Measurements from ENCODE around the gene ADSL.
A peak's percentile ranks its signal among the peaks of the same experiment; 100 is the strongest.

Gene ADSL

DNA sequence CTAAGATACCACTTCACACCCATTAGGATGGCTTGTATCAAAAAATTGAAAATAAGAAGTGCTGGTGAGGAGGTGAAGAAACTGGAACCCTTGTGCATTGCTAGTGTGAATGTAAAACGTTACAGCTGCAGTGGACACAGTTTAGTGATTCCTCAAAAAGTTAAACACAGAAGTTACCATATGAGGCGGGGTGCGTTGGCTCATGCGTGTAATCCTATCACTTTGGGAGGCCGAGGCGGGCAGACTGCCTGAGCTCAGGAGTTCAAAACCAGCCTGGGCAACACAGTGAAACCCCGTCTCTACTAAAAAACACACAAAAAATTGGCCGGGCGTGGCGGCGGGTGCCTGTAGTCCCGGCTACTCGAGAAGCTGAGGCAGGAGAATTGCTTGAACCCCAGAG is 67.6 kb downstream of the ADSL start:
- TF ChIP-seq, protein P1, sequence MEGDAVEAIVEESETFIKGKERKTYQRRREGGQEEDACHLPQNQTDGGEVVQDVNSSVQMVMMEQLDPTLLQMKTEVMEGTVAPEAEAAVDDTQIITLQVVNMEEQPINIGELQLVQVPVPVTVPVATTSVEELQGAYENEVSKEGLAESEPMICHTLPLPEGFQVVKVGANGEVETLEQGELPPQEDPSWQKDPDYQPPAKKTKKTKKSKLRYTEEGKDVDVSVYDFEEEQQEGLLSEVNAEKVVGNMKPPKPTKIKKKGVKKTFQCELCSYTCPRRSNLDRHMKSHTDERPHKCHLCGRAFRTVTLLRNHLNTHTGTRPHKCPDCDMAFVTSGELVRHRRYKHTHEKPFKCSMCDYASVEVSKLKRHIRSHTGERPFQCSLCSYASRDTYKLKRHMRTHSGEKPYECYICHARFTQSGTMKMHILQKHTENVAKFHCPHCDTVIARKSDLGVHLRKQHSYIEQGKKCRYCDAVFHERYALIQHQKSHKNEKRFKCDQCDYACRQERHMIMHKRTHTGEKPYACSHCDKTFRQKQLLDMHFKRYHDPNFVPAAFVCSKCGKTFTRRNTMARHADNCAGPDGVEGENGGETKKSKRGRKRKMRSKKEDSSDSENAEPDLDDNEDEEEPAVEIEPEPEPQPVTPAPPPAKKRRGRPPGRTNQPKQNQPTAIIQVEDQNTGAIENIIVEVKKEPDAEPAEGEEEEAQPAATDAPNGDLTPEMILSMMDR (IDR thresholded peaks at IDR 0.05; ENCODE audit: extremely low read depth, insufficient read depth, missing control alignments), result no peak
- in situ Hi-C loops (cut with MboI; ENCODE audit: low pct_unique_long_range_greater_than_20kb, low sequenced_read_pairs, unreplicated experiment), result no loop called here
- DNase-seq (ENCODE audit: low spot score), result no peak

- TF ChIP-seq, protein P1 (IDR thresholded peaks at IDR 0.05; ENCODE audit: extremely low read depth, insufficient read depth, missing control alignments), result no peak
- no peak for DNase-seq (ENCODE audit: low spot score)
- in situ Hi-C loops (cut with MboI; ENCODE audit: low pct_unique_long_range_greater_than_20kb, low sequenced_read_pairs, unreplicated experiment), result no loop called here
Observed at GRCh38 chr22:40414311-40414710, 68.0 kb downstream of the ADSL start.

DNA sequence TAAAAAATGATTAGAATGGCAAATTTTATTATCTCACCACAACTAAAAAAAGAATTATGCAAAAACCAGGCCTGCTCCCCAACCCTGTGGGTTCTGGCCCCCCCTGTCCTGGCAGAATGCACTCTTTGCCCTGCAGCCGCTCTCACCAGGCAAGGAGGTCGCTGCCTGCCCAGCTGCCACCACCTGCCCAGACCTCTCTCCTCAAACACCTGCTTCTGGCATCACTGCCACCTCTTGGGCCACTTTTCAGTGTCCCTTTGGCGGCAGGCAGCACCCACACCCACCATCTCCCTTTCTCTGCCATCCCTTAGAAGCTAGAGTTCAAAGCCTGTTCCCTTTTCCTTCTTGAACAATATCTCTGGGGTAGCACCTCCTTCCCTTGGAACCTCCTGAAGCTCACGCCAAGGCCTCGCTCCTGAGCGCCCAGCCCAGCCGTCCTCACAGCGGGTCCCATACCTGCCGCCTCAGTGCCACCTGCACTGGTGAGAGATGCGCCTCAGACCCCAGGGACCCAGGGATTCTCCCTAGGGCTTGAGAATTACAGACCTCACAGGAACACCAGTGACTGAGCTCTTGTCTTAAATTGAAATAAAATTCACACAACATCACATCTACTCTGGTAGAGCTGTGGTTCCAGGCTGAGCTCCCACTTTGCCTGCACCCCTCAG is 68.7 kb downstream of the ADSL start:
- in situ Hi-C loops (cut with MboI; ENCODE audit: low pct_unique_long_range_greater_than_20kb, low sequenced_read_pairs, unreplicated experiment), result no loop called here
- peak; percentile 68 for DNase-seq (ENCODE audit: low spot score)
- TF ChIP-seq, protein P1 (IDR thresholded peaks at IDR 0.05; ENCODE audit: extremely low read depth, insufficient read depth, missing control alignments), result no peak

DNA sequence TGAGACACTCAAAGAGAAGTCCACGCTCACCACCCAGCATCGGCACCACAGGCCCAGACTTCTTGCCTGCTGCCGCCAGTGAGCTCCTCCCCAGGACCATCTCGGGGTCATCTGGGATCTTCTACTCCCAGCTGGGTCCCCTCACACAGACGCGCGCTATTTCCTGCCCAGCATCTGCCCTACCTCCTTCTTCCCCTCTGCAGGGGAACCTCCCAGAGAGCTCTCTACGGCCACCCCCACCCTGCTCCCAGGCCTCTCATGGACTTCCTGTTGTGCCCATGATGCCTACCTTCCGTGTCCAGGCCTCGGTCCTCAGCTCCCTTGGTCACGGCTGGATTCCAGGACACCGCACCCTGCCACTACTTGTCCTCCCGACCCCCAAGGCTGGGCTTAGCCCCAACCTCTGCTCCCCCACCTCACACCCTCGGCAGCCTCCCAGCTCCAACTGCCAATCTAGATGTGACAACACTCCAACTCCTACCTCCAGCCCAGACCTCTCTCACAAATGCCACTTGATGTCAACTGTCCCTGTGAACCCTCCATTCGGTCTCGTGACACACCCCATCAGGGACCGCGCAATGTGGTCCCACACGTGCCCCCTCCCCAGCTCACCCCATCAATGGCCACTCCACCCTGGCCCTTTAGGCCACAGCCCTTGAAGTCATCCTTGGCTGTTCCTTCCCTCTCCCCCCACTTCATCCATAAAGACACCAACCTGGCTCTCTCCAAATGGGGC is 69.4 kb downstream of the ADSL start:
- in situ Hi-C loops (cut with MboI; ENCODE audit: low pct_unique_long_range_greater_than_20kb, low sequenced_read_pairs, unreplicated experiment), result no loop called here
- DNase-seq (ENCODE audit: low spot score), result peak; percentile 73
- TF ChIP-seq, protein P1 (IDR thresholded peaks at IDR 0.05; ENCODE audit: extremely low read depth, insufficient read depth, missing control alignments), result no peak

DNA sequence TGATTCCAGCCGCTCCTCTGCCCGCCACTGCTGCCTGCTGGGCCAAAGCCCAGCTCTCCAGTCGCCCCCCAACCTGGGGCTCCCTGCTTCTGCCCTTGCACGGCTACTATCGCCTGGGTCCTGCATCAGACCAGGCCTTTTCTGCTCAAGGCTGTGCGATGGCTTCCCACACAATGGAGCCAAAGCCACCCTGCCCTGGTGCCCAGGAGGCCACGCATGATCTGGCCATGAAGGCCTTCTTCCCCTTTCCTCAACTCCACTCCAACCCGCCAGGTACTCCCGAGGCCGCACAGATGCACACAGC is 69.9 kb downstream of the ADSL start:
- in situ Hi-C loops (cut with MboI; ENCODE audit: low pct_unique_long_range_greater_than_20kb, low sequenced_read_pairs, unreplicated experiment), result no loop called here
- no peak for DNase-seq (ENCODE audit: low spot score)
- TF ChIP-seq, protein P1 (IDR thresholded peaks at IDR 0.05; ENCODE audit: extremely low read depth, insufficient read depth, missing control alignments), result no peak

DNA sequence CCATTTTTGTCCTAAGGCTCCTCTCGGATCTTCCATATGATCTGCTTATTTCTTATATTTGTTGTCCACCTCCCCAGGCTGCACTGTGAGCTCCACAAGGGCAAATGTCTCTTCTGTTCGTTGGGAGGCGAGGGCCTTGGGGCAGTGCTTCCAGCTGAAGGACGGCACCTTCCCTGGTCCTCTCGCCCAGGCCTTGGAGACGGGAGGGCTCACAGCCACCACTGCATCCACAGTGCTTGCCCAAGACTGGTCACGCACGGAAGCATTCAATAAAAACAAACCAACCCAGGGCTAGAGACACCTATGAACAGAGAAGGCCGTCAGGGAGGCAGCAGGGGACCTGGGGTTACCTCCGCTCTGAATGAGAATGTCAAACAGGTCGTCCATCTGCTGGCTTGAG is 70.3 kb downstream of the ADSL start:
- TF ChIP-seq, protein P1 (IDR thresholded peaks at IDR 0.05; ENCODE audit: extremely low read depth, insufficient read depth, missing control alignments), result no peak
- in situ Hi-C loops (cut with MboI; ENCODE audit: low pct_unique_long_range_greater_than_20kb, low sequenced_read_pairs, unreplicated experiment), result no loop called here
- DNase-seq (ENCODE audit: low spot score), result no peak

Measured in GM13977 (cell line).